Neutrophil (primary cell): Measurements from ENCODE around the gene SPIN1.

Experiments
- H3K27ac ChIP-seq: fragments of 200-600 bp; sonication (generic); 2 replicates; pipeline ENCODE4 v1.5.1; 2016; ENCODE audit warnings: mild to moderate bottlenecking, moderate library complexity
- H3K27me3 ChIP-seq: fragments of 200-600 bp; sonication (generic); 2 replicates; pipeline ENCODE4 v1.6.0; 2016; ENCODE audit warnings: mild to moderate bottlenecking
- H3K36me3 ChIP-seq: fragments of 200-600 bp; sonication (generic); 2 replicates; pipeline ENCODE4 v1.5.1; 2017
- H3K4me1 ChIP-seq, 2 experiments: fragments of 200-600 bp in 1 of 2; sonication (generic) in 1 of 2; 1 replicate in 1 of 2; 2 replicates in 1 of 2; pipeline versions ENCODE4 v1.5.1 to v1.6.1; 2013 to 2016; ENCODE audit warnings: low read depth in 1 of 2, low read length in 1 of 2, mild to moderate bottlenecking in 1 of 2, moderate library complexity in 1 of 2; ENCODE audit not compliant: control insufficient read depth in 1 of 2, insufficient read depth in 1 of 2
- H3K4me3 ChIP-seq, 2 experiments: fragments of 200-600 bp in 1 of 2; sonication (generic) in 1 of 2; 1 replicate in 1 of 2; 2 replicates in 1 of 2; pipeline ENCODE4 v1.5.1; 2013 to 2016; ENCODE audit warnings: low read depth in 1 of 2, low read length in 1 of 2, mild to moderate bottlenecking in 1 of 2, moderate library complexity in 1 of 2
- H3K9me3 ChIP-seq: fragments of 200-600 bp; sonication (generic); 2 replicates; pipeline ENCODE4 v1.5.1; 2016
- TF ChIP-seq, protein P1 (sequence below): fragments of 200-600 bp; sonication (generic); IDR thresholded peaks from 2 replicates; pipeline ENCODE4 v1.5.1; 2016; ENCODE audit warnings: antibody characterized with exemption

The SPIN1 gene

DNA sequence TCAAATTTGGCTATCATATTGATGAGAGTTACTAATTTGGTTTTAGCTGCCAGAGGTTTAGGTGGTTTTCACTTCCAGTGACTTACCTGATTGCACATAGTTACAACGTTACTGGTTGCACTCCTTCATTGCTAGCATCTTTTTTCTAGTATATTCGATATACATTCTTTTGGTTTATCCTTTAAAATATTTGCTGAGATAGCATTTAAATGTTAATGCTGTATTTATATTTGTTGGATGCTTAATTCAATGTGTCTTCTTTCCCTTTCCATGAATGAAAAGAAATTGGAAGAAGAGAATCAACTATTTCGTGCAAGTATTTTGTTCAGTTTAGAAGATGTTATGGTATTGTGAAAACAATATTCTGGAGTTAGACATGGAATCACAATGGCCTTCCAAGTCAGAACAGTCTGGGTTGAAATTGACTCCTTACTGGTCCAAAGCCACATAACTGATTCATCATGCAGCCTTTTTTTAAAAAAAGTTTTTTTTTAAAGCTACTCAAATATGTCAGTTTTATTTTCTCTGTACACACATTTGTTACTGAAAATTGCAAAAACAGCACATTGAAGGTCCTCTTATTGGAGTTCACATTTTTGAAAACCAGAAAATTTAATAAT lies 2.2 kb downstream of the SPIN1 start:
- no peaks in the 10 kb centered on the region for H3K27me3 ChIP-seq
- no peak overlapping the region for H3K27ac ChIP-seq
- H3K4me1 ChIP-seq: peaks cover 33% of the 10 kb centered on the region in 2 experiments
- H3K4me3 ChIP-seq: no peak overlapping the region
- H3K36me3 ChIP-seq: no peaks in the 10 kb centered on the region
- TF ChIP-seq, protein P1, sequence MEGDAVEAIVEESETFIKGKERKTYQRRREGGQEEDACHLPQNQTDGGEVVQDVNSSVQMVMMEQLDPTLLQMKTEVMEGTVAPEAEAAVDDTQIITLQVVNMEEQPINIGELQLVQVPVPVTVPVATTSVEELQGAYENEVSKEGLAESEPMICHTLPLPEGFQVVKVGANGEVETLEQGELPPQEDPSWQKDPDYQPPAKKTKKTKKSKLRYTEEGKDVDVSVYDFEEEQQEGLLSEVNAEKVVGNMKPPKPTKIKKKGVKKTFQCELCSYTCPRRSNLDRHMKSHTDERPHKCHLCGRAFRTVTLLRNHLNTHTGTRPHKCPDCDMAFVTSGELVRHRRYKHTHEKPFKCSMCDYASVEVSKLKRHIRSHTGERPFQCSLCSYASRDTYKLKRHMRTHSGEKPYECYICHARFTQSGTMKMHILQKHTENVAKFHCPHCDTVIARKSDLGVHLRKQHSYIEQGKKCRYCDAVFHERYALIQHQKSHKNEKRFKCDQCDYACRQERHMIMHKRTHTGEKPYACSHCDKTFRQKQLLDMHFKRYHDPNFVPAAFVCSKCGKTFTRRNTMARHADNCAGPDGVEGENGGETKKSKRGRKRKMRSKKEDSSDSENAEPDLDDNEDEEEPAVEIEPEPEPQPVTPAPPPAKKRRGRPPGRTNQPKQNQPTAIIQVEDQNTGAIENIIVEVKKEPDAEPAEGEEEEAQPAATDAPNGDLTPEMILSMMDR: no peak
- no peaks in the 10 kb centered on the region for H3K9me3 ChIP-seq

DNA sequence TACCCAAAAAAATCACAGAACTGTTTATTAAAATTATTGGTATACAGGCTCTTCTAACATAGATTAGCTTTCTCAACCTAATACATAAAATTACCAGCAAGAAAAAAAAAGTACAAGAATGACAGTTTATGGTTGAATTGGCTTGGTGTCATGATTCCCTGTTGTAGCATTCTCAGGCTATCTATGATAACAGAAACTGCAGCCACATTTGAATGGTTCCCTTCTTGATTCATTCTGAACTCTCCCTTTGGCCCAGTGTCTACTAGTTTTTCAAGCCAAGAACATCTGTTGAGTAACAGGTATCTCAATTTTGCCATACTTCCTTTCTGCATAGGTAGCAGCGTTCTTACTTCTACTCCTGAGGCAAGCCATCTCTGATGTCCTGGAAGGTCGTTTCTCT lies 3.0 kb downstream of the SPIN1 start:
- TF ChIP-seq, protein P1: no peak
- H3K9me3 ChIP-seq: no peaks in the 10 kb centered on the region
- no peaks in the 10 kb centered on the region for H3K36me3 ChIP-seq
- H3K27me3 ChIP-seq: no peaks in the 10 kb centered on the region
- H3K4me1 ChIP-seq: peaks cover 33% of the 10 kb centered on the region in 2 experiments
- peak overlapping the region; percentile 21 for H3K27ac ChIP-seq
- H3K4me3 ChIP-seq: peak overlapping the region in 1 of 2 experiments; percentile 18

DNA sequence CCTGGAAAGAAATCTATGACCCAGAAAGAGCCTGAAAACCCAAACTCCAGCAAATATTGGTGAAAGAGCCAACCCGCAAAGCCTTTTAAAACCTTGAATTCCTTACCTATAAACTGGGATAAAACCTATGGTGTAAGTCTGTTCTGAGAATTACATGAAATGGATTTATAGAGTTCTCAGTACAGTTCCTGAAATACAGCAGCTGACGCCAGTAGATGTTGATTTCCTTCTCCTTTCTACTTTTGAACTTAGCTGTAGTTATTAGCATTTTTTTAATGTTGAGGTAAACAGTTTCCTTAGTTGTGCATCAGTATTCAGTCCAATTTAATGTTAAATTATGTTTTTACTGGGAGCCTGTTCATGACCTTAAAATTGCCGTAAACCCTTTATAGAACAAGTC lies 3.7 kb downstream of the SPIN1 start:
- Histone ChIP-seq H3K36me3 (no peaks in the 10 kb centered on the region), H3K9me3 (no peaks in the 10 kb centered on the region), H3K27ac (peak overlapping the region; percentile 21), H3K4me3 (peak overlapping the region in 1 of 2 experiments; percentile 18), H3K4me1 (peaks cover 33% of the 10 kb centered on the region in 2 experiments), H3K27me3 (no peaks in the 10 kb centered on the region)
- TF ChIP-seq, protein P1: no peak

DNA sequence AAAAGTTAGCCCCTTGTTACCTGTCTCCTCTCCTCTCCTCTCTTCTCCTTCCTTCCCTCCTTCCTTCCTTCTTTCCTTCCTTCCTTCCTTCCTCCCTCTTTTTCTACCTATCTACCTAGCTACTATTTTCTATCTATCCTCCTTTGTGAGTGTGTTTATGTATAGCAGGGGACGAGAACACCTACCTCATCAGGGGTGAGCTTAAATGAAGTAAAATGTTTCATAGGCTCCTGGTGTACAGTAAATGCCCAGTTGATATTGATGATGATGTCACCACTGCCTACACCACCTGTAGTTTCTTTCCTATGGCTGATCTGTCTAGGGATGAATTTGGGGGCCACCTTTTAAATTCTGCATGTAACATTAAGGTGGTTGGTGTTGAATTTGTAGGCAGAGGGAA lies 4.3 kb downstream of the SPIN1 start:
- Histone ChIP-seq H3K4me1 (peaks cover 29% of the 10 kb centered on the region in 2 experiments), H3K27me3 (no peaks in the 10 kb centered on the region), H3K4me3 (no peak overlapping the region), H3K9me3 (no peaks in the 10 kb centered on the region), H3K36me3 (no peaks in the 10 kb centered on the region), H3K27ac (no peak overlapping the region)
- TF ChIP-seq, protein P1: no peak

DNA sequence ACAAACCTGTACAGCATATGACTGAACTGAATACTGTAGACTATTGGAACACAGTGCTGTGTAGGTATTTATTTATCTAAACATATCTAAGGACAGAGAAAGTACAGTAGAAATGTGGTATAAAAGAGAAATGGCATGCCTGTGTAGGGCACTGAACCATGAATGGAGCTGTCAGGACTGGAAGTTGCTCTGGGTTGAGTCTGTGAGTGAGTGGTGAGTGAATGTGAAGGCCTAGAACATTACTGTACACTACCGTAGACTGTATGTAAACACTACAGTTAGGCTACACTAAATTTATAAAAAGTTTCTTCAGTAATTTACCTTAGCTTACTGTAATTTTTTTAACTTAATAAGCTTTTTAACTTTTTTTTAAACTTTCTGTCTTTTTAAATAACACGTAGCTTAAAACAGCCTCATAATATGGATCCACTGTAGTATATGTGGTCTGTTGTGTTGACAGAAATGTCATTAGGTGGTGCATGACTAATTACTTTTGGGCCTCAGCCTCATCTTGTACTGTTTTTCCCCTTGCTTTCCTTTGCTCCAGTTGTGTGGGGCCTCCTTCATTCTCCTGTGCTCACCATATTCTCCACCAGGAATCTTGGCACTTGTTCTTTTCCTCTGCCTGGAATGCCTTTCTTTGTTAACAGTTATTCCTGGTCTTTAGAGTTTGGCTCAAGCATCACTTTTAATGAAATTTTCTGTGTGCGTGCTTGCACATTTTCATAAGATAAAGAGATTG lies 8.8 kb downstream of the SPIN1 start:
- TF ChIP-seq, protein P1: no peak
- Histone ChIP-seq H3K4me1 (peaks cover 5 to 6% of the 10 kb centered on the region in 2 experiments), H3K36me3 (no peaks in the 10 kb centered on the region), H3K9me3 (no peaks in the 10 kb centered on the region), H3K27me3 (no peaks in the 10 kb centered on the region), H3K27ac (no peak overlapping the region), H3K4me3 (no peak overlapping the region)
